AG04449 (cell line): ENCODE results near the gene PPP4C.

Experiments
- CTCF ChIA-PET: fragments of 350-600 bp; formaldehyde crosslinking; extraction: SDS; loops from one replicate; lab custom pipeline; 2021; ENCODE audit warnings: antibody characterized with exemption; lab: Yijun Ruan, JAX
- POLR2A ChIA-PET: fragments of 400-600, 350-600 bp; formaldehyde crosslinking; extraction: SDS; loops from one replicate; lab custom pipeline; 2020; ENCODE audit warnings: antibody characterized with exemption, inconsistent platforms; lab: Yijun Ruan, JAX
- DNase-seq: peaks from one replicate; pipeline ENCODE4 v3.0.0-alpha.2; 2010; ENCODE audit warnings: low read depth, low spot score
- H3K4me3 ChIP-seq: 2 replicates; pipeline ENCODE4 v1.5.1; 2011; ENCODE audit warnings: low read depth, mild to moderate bottlenecking, control low read depth, low read length
- CTCF ChIP-seq: IDR thresholded peaks from one replicate; pipeline ENCODE4 v1.5.1; 2011; ENCODE audit warnings: mild to moderate bottlenecking, moderate library complexity, low read length, control low read depth, inconsistent platforms; ENCODE audit not compliant: insufficient read depth; ENCODE audit errors: missing control alignments

The PPP4C gene

GRCh38 chr16:30070490-30070889 lies 5.3 kb upstream of the PPP4C start:
- no peak overlapping the region; the same call in 1 of the 2 replicates for H3K4me3 ChIP-seq
- ChIA-PET POLR2A (no interaction called here), CTCF (interaction anchor here (0.7 to 1.1 kb wide), 3 partner anchors 15 to 41 kb away, joined by 3 to 4 read pairs (median 3); no protein-coding TSS in a partner anchor)
- no peak for TF ChIP-seq CTCF
- no peak for DNase-seq

GRCh38 chr16:30076276-30076791 lies 540 bp downstream of the PPP4C start:
- POLR2A ChIA-PET: interaction anchor here (0.8 to 8.5 kb wide), 3 partner anchors 10 to 16 kb away, joined by 3 to 66 read pairs (median 4); partner anchors contain the start of gene ALDOA
- H3K4me3 ChIP-seq: peak overlapping the region; percentile 96
- CTCF ChIA-PET: interaction anchor here (1.6 to 9.2 kb wide), 2 partner anchors 10 to 15 kb away, joined by 9 to 100 read pairs; partner anchors contain the start of genes ALDOA and TBX6
- no peak for TF ChIP-seq CTCF
- DNase-seq: no peak

DNA sequence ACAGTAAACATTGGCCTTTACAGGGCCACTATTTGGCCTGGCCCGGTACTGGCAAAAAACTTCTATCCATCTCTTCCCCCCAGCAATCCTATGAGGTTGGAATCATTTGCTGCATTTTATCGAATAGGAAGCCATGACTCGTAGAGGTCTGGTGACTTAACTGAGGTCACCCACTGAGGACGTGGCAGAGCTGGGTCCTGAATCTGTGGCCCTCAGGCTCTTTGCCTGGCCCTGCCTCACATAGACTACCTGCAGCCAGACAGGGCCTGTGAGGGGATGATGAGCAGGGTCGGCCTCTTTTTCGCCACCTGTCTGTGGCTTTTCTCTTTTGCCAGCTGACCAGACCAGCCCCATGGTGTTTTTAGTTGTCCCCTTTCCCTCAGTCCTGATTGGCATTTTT lies 1.9 kb downstream of the PPP4C start:
- H3K4me3 ChIP-seq: peak overlapping the region; percentile 96
- TF ChIP-seq CTCF: no peak
- no peak for DNase-seq
- ChIA-PET POLR2A (interaction anchor here (0.9 to 8.5 kb wide), 2 partner anchors 11 to 12 kb away, joined by 3 to 66 read pairs; partner anchors contain the start of gene ALDOA), CTCF (interaction anchor here (1.0 to 9.2 kb wide), 4 partner anchors 8 to 36 kb away, joined by 3 to 100 read pairs (median 6); partner anchors contain the start of genes ALDOA, GDPD3 and TBX6)

DNA sequence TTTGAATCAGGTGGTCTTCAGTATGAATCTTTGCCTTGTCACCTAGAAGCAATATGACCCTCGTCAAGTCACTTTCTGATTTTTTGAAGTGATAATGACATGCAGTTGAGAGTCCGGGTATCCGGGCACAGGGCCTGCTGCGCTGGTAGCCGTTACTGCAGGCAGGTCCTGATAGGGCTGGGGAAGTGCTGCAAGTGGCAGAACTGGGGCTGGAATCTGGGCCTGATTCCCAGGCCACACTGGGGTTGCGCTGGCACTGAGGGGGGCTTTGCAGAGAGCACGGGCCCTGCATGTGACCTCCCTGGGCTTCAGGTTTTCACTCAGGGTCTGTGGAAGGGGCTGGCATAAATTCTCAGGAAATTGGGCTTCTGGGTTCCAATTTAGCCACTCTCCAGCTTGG lies 3.0 kb downstream of the PPP4C start:
- CTCF ChIA-PET: interaction anchor here (1.3 to 9.2 kb wide), 3 partner anchors 9 to 13 kb away, joined by 3 to 100 read pairs (median 3); partner anchors contain the start of gene TBX6
- no peak for TF ChIP-seq CTCF
- no peak overlapping the region for H3K4me3 ChIP-seq
- no peak for DNase-seq
- POLR2A ChIA-PET: interaction anchor here (1.3 to 8.5 kb wide), 2 partner anchors 9 to 12 kb away, joined by 5 to 66 read pairs; partner anchors contain the start of gene ALDOA

DNA sequence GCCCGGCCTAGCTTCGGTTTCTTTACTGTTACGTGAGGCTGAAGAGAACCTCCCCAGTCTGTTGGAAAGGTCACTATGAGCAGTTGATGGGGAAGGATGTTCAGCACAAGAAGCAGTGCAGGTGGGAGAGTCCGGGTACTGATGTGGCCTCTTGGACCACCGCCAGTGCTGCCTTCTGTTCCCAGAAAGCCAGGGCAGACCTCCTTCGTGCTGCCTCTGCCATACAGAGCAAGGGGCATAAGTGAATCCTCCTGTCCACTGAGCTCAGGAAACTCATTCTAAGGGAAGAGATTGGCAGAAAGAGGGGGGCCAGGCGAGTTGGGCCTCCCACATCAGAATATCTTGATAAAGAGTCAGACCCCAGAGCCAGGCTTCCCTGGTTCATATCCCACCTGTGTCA lies 3.7 kb downstream of the PPP4C start:
- no peak overlapping the region for H3K4me3 ChIP-seq
- no peak for DNase-seq
- ChIA-PET POLR2A (interaction anchor here (1.3 to 8.5 kb wide), 3 partner anchors 9 to 13 kb away, joined by 5 to 66 read pairs (median 10); partner anchors contain the start of genes ALDOA and TBX6), CTCF (interaction anchor here (1.3 to 9.2 kb wide), 2 partner anchors 12 kb away, joined by 3 to 100 read pairs; partner anchors contain the start of gene TBX6)
- no peak for TF ChIP-seq CTCF

GRCh38 chr16:30082545-30083090 lies 6.8 kb downstream of the PPP4C start:
- peak; percentile 2 for TF ChIP-seq CTCF
- ChIA-PET POLR2A (interaction anchor here (1.2 kb wide), 1 partner anchor 17 kb away, joined by 3 read pairs; the partner anchor contains the start of gene ALDOA), CTCF (interaction anchor here (1.0 to 9.2 kb wide), 3 partner anchors 9 to 40 kb away, joined by 3 to 100 read pairs (median 4); partner anchors contain the start of gene TBX6)
- DNase-seq: no peak
- no peak overlapping the region for H3K4me3 ChIP-seq
